SH-SY5Y (cell line): ENCODE results near the gene ESPL1.

Source experiments
- GATA2 ChIP-seq: IDR thresholded peaks from 2 replicates; pipeline ENCODE4 v1.6.1; 2011; ENCODE audit warnings: mild to moderate bottlenecking, low read depth, low read length
- GATA3 ChIP-seq: IDR thresholded peaks from 2 replicates; pipeline ENCODE4 v1.6.1; 2011; ENCODE audit warnings: low read depth, mild to moderate bottlenecking, low read length, moderate library complexity

The ESPL1 gene

GRCh38 chr12:53225635-53226424 is 42.3 kb upstream of the ESPL1 start:
- TF ChIP-seq GATA2 (no peak), GATA3 (no peak)

- no peak for TF ChIP-seq GATA2
These were observed 41.3 kb upstream of the ESPL1 start for GRCh38 chr12:53226815-53227214.

- TF ChIP-seq GATA2 (no peak), GATA3 (no peak)
These were observed 40.8 kb upstream of the ESPL1 start for GRCh38 chr12:53227341-53227740.

GRCh38 chr12:53227836-53228235 is 40.3 kb upstream of the ESPL1 start:
- TF ChIP-seq GATA3 (no peak), GATA2 (no peak)

GRCh38 chr12:53229454-53229853 is 38.6 kb upstream of the ESPL1 start:
- TF ChIP-seq GATA2 (no peak), GATA3 (no peak)

- no peak for TF ChIP-seq GATA2
- TF ChIP-seq GATA3: no peak
These were observed 37.8 kb upstream of the ESPL1 start for GRCh38 chr12:53230108-53230845.

GRCh38 chr12:53231671-53231920 is 36.5 kb upstream of the ESPL1 start:
- TF ChIP-seq GATA2: no peak
- TF ChIP-seq GATA3: no peak

- TF ChIP-seq GATA3 (no peak), GATA2 (no peak)
These were observed 36.0 kb upstream of the ESPL1 start, which contains the start of gene RARG for GRCh38 chr12:53231921-53232645. RARG (minus strand) TSS chr12:53232209; CDS start chr12:53227545, 4,664 bp downstream.

GRCh38 chr12:53232646-53233461 is 35.2 kb upstream of the ESPL1 start:
- no peak for TF ChIP-seq GATA2
- no peak for TF ChIP-seq GATA3

GRCh38 chr12:53233671-53234121 is 34.4 kb upstream of the ESPL1 start:
- no peak for TF ChIP-seq GATA2
- no peak for TF ChIP-seq GATA3

- no peak for TF ChIP-seq GATA3
- no peak for TF ChIP-seq GATA2
These were observed 33.7 kb upstream of the ESPL1 start for GRCh38 chr12:53234271-53234914.

GRCh38 chr12:53235164-53235563 is 32.9 kb upstream of the ESPL1 start:
- TF ChIP-seq GATA2 (no peak), GATA3 (no peak)

- TF ChIP-seq GATA2 (no peak), GATA3 (no peak)
These were observed 32.2 kb upstream of the ESPL1 start for GRCh38 chr12:53235742-53236442.
